Measurements from ENCODE around the gene PPP1R9A.

The PPP1R9A gene

DNA sequence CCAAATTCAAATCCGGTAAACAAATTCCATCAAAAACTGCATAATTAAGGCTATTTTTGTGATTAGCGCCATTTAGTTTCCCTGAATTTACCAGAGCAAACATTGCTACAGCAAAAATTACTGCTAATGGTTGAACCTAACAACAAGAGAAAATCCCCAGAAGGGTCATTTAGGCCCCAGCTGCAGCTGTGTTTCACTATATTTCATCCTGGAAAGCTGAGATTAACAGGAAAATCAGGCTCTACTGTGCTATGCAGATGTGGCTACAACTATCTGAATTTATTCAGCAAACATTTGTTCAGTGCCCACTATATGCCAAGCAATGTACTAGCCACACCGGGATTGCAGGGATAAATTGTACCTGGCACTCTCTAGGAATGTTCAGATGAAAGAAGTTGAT lies 312.9 kb downstream of the PPP1R9A start:
- TF ChIP-seq ISL1 (CRISPR knock-in tag; IDR thresholded peaks at IDR 0.05) (no peak), ARNTL (CRISPR knock-in tag; IDR thresholded peaks at IDR 0.05; ENCODE audit: borderline replicate concordance, low read depth) (no peak)
- ATAC-seq = no peak

- no peak for ATAC-seq
- TF ChIP-seq, protein P1, sequence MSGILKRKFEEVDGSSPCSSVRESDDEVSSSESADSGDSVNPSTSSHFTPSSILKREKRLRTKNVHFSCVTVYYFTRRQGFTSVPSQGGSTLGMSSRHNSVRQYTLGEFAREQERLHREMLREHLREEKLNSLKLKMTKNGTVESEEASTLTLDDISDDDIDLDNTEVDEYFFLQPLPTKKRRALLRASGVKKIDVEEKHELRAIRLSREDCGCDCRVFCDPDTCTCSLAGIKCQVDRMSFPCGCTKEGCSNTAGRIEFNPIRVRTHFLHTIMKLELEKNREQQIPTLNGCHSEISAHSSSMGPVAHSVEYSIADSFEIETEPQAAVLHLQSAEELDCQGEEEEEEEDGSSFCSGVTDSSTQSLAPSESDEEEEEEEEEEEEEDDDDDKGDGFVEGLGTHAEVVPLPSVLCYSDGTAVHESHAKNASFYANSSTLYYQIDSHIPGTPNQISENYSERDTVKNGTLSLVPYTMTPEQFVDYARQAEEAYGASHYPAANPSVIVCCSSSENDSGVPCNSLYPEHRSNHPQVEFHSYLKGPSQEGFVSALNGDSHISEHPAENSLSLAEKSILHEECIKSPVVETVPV (CRISPR knock-in tag; IDR thresholded peaks at IDR 0.05) = no peak
- no peak for TF ChIP-seq ARNTL (CRISPR knock-in tag; IDR thresholded peaks at IDR 0.05; ENCODE audit: borderline replicate concordance, low read depth)
- TF ChIP-seq ZC3H10 (CRISPR knock-in tag; IDR thresholded peaks at IDR 0.05) = no peak
- TF ChIP-seq TOX (CRISPR knock-in tag; IDR thresholded peaks at IDR 0.05; ENCODE audit: borderline replicate concordance) = no peak
- no peak for TF ChIP-seq ZFP30 (CRISPR knock-in tag; IDR thresholded peaks at IDR 0.05)
- TF ChIP-seq PPARA (CRISPR knock-in tag; IDR thresholded peaks at IDR 0.05; ENCODE audit: borderline replicate concordance) = no peak
- TF ChIP-seq CREB5 (CRISPR knock-in tag; IDR thresholded peaks at IDR 0.05; ENCODE audit: low read depth) = no peak
- TF ChIP-seq TCF4 (CRISPR knock-in tag; IDR thresholded peaks at IDR 0.05; ENCODE audit: borderline replicate concordance) = no peak
- TF ChIP-seq, protein P2, sequence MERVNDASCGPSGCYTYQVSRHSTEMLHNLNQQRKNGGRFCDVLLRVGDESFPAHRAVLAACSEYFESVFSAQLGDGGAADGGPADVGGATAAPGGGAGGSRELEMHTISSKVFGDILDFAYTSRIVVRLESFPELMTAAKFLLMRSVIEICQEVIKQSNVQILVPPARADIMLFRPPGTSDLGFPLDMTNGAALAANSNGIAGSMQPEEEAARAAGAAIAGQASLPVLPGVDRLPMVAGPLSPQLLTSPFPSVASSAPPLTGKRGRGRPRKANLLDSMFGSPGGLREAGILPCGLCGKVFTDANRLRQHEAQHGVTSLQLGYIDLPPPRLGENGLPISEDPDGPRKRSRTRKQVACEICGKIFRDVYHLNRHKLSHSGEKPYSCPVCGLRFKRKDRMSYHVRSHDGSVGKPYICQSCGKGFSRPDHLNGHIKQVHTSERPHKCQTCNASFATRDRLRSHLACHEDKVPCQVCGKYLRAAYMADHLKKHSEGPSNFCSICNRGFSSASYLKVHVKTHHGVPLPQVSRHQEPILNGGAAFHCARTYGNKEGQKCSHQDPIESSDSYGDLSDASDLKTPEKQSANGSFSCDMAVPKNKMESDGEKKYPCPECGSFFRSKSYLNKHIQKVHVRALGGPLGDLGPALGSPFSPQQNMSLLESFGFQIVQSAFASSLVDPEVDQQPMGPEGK (CRISPR knock-in tag; IDR thresholded peaks at IDR 0.05; ENCODE audit: borderline replicate concordance) = no peak
- TF ChIP-seq ZNF8 (CRISPR knock-in tag; IDR thresholded peaks at IDR 0.05) = no peak
- TF ChIP-seq RARB (CRISPR knock-in tag; IDR thresholded peaks at IDR 0.05) = no peak
- TF ChIP-seq ZNF70 (CRISPR knock-in tag; IDR thresholded peaks at IDR 0.05) = no peak
- TF ChIP-seq BACH2 (CRISPR knock-in tag; IDR thresholded peaks at IDR 0.05; ENCODE audit: borderline replicate concordance) = no peak
- no peak for TF ChIP-seq POU6F1 (CRISPR knock-in tag; IDR thresholded peaks at IDR 0.05; ENCODE audit: borderline replicate concordance, low read depth)
- no peak for TF ChIP-seq OSR1 (CRISPR knock-in tag; IDR thresholded peaks at IDR 0.05)
Observed at GRCh38 chr7:95225301-95225700, 317.9 kb downstream of the PPP1R9A start.

DNA sequence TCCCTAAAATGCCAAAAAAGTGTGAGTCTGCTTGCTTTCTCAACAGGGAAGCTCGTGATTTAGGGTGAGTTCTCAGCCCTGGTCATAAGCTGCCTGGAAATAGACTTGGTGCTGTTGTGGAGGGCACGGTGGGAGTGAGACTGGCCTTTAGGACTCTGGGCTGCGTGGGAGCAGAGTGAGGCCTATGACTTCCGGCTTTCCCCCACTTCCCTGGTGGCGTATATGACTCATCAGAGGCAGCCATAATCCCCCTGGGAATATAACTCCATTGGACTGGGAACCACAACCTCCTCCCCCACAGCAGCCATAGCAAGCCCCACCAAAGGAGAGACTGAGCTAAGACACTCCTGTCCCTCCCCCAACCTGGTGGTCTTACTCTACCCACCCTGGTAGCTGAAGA lies 321.9 kb downstream of the PPP1R9A start:
- ATAC-seq = no peak
- no peak for TF ChIP-seq TCF4 (CRISPR knock-in tag; IDR thresholded peaks at IDR 0.05; ENCODE audit: borderline replicate concordance)
- TF ChIP-seq PPARA (CRISPR knock-in tag; IDR thresholded peaks at IDR 0.05; ENCODE audit: borderline replicate concordance) = no peak
- no peak for TF ChIP-seq OSR1 (CRISPR knock-in tag; IDR thresholded peaks at IDR 0.05)
- no peak for TF ChIP-seq CREB5 (CRISPR knock-in tag; IDR thresholded peaks at IDR 0.05; ENCODE audit: low read depth)
- no peak for TF ChIP-seq ZC3H10 (CRISPR knock-in tag; IDR thresholded peaks at IDR 0.05)
- no peak for TF ChIP-seq ZNF565 (CRISPR knock-in tag; conservative IDR thresholded peaks at IDR 0.05; ENCODE audit: low read depth)
- no peak for TF ChIP-seq ZFP30 (CRISPR knock-in tag; IDR thresholded peaks at IDR 0.05)
- TF ChIP-seq TOX (CRISPR knock-in tag; IDR thresholded peaks at IDR 0.05; ENCODE audit: borderline replicate concordance) = no peak

DNA sequence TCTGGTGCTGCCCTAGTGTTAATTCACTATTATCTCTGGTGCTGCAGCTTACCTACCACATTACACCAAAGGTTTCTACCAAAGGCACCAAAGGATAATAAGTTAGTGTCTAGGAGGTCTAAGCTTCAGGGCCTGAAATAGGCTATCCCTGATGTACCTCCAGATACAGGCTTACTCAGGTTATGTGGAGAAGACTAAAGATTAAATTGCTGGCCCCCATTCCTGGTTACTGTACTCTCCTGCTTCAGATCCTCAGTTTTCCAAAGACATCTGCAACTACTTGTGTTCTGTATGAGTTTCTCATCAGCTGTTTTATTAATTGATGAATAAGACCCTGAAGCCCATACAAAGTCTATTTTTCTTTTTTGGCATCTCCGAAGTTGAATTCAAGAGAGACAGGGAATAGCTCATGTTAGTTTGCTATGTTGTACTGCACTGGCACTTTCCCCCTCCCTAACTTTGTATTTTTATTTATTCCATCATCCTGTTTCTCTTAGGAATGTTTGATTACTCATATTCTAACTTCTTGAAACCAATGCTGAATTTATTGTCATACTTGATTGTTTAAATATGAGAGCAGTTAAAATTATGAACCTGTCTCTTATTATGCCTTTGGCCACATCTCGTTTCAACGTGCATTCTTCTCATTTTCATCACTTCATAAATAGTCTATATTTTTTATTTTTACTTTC lies 331.0 kb downstream of the PPP1R9A start:
- TF ChIP-seq ZNF8 (CRISPR knock-in tag; IDR thresholded peaks at IDR 0.05) = no peak
- TF ChIP-seq ZFP30 (CRISPR knock-in tag; IDR thresholded peaks at IDR 0.05) = no peak
- TF ChIP-seq ZNF70 (CRISPR knock-in tag; IDR thresholded peaks at IDR 0.05) = no peak
- no peak for TF ChIP-seq GLIS3 (CRISPR knock-in tag; IDR thresholded peaks at IDR 0.05)
- no peak for TF ChIP-seq CSDC2 (CRISPR knock-in tag; IDR thresholded peaks at IDR 0.05)
- no peak for TF ChIP-seq OSR1 (CRISPR knock-in tag; IDR thresholded peaks at IDR 0.05)
- no peak for TF ChIP-seq RARB (CRISPR knock-in tag; IDR thresholded peaks at IDR 0.05)
- TF ChIP-seq TCF4 (CRISPR knock-in tag; IDR thresholded peaks at IDR 0.05; ENCODE audit: borderline replicate concordance) = no peak
- TF ChIP-seq ZFP3 (CRISPR knock-in tag; IDR thresholded peaks at IDR 0.05) = no peak
- no peak for TF ChIP-seq ZC3H10 (CRISPR knock-in tag; IDR thresholded peaks at IDR 0.05)
- no peak for TF ChIP-seq PPARA (CRISPR knock-in tag; IDR thresholded peaks at IDR 0.05; ENCODE audit: borderline replicate concordance)
- TF ChIP-seq SNAI2 (CRISPR knock-in tag; IDR thresholded peaks at IDR 0.05) = no peak

More for the DNA sequence above, 331.0 kb downstream of the PPP1R9A start:
- ATAC-seq = peak; percentile 74

Data from SK-N-SH treated with all-trans-retinoic acid at 6 μM for 48 hours (cell line).